GM23248 (cell line): Measurements from ENCODE around the gene ABHD16A.

Experiments
- EZH2 ChIP-seq: fragments of 200-600 bp; sonication (generic); IDR thresholded peaks from 2 replicates; pipeline ENCODE4 v1.6.1; 2018; ENCODE audit warnings: antibody characterized with exemption, mild to moderate bottlenecking; ENCODE audit not compliant: insufficient read depth, poor library complexity, severe bottlenecking
- EZH2phosphoT487 ChIP-seq: fragments of 200-600 bp; sonication (generic); IDR thresholded peaks from 2 replicates; pipeline ENCODE4 v1.6.1; 2018; ENCODE audit warnings: antibody characterized with exemption, moderate library complexity, mild to moderate bottlenecking, low read depth; ENCODE audit not compliant: insufficient read depth

DNA sequence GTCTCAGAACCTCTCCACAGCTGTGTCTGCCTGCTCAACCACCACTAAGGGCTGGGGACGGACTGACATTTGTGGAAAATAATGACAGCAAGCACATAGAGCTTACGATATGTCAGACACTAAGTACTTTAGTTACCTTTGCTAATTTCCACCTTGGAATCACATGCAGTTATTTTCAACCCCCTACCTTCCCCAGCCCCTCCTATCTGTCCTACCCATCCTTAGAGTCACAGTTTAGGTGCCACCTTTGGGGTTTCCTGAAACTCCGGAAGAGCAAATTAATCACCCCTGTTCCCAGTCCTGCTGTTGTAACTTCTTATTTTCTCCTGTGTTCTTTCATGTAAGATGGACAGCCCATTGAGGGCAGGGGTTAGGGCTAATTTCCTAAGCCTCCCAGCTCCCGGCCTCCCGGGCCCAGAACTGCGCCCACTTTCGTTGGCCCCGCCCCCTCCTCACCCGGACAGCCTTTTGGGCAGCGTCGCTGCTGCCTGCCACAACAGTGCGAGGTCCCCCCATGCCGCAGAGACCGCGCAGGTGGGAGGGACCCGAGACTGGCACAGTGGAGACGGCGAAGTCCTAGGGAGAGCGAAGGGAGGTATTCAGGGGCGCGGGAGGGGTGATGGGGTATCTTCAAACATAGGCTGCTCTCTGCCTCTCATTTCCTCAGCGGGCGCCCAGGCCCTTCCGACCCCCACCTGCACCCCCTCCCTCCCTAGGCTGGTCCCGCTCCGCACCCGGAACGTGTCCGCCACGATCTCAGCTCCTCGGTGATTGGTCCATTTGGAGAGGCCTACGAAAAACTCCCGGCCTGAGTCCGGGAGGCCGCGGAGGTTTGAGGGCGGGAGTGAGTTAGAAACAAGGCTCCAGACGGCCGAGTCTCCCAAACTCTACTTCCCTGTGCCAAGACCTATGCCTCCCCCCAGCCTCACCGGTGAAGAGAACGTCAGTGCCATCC lies 24.9 kb upstream of the ABHD16A start:
- TF ChIP-seq EZH2 (no peak), EZH2phosphoT487 (no peak)
